ENCODE results near the gene GALNT17. TPM values are rescaled to one million over a fixed set of nuclear protein-coding genes. Genes with fewer than 3 reads are reported as not detected.

GALNT17 gene
- total RNA-seq, 1 experiment from 2014 or later, result 0.03 TPM

DNA sequence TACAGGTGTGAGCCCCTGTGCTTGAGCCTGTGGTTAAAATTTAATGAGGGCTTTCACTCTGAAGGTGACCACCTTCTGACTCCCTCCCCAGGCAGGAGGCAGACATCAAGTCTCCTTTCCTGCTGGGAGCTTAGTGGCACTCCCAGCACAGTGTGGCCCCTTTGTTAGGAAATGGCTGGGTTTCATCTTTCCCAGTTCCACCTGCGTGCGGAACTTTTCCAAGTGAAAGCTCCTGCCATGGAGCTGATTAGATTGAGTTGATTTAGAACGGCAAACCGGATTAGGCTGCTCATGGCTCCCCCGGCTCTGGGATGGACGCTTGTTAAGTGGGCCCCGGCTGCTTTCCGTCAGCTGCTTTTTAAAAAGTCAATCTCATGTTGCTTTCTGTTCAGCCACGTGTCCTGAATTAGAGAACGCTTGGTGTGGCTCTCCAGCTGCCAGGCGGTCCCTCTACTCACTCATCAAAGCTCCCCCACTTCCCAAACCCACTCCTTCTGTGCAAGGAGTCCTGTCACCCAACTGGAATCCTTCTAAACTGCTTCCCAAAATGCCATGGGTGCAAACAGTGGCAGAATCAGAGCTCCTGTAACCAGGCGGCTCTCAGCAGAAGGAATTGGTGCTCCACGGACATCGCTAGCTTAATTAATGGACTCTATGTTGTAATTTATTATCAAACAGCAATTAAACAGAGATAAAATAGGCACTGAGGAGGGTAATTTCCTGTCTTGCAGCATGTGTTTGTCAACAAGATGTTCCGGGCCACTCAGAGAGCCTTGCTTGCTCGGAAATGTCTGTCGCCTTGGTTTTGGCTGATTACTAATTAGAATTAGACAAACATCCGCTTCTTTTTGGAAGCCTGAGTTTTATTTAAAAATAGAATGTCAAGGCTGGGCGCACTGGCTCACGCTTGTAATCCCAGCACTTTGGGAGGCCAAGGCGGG, 551.2 kb downstream of the GALNT17 start:
- DNase-seq (ENCODE audit: low read depth, low spot score), result no peak
- in situ Hi-C loops (cut with HindIII; ENCODE audit: low pct_unique_long_range_greater_than_20kb, low sequenced_read_pairs), result no loop called here

DNA sequence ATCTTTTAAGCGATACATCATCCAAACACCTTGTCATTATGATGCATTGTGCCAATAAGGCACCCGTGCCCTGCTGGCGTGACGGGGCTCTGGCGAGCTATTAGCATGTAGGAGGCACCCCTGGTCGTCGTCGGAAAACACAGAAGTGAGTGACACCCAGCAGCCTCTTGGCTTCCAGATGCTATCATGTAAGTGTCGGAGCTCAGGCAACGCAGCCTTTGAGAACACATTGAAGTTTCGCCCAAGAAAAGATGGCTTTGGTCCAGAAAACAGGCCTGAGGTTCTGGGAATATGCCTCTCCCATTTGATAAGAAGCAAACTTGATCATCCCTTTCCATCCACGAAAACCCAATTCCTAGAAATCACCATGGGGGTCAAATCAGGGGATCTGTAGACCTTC, 555.3 kb downstream of the GALNT17 start:
- in situ Hi-C loops (cut with HindIII; ENCODE audit: low pct_unique_long_range_greater_than_20kb, low sequenced_read_pairs), result no loop called here

DNA sequence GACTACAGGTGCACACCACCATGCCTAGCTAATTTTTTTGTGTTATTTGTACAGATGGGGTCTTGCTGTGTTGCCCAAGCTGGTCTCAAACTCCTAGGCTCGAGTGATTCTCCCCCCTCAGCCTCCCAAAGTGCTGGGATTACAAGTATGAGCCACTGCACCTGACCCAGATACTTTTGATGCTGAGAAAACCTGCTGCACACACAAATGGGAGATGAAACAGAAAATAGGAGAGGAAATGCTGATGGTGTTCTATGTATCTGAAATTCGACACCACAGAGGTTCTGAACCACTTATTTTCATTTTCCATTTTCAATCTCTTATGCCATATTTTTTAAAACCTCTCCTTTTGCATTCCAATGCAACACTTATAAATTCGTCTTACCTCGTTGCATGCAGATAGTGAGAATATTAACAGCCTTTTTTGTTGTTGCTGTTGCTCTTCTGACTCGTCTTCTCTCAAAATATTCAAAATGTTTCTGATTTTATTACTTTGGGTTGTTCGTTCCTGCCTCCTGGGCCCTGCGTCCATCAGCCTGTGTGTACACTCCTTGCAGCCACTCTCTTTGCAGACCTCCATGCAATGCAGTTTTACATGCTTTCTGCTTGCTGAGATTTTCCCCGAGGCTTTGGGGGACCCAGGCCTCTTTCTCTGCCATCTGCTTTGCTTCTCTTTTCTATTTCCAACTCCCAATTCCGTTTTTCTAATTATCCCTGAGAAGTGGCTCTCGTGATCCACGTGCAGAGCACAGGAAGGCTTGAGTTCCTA, 556.1 kb downstream of the GALNT17 start:
- in situ Hi-C loops (cut with HindIII; ENCODE audit: low pct_unique_long_range_greater_than_20kb, low sequenced_read_pairs), result no loop called here

More for the DNA sequence above, 555.3 kb downstream of the GALNT17 start:
- no peak for DNase-seq (ENCODE audit: low read depth, low spot score)

DNA sequence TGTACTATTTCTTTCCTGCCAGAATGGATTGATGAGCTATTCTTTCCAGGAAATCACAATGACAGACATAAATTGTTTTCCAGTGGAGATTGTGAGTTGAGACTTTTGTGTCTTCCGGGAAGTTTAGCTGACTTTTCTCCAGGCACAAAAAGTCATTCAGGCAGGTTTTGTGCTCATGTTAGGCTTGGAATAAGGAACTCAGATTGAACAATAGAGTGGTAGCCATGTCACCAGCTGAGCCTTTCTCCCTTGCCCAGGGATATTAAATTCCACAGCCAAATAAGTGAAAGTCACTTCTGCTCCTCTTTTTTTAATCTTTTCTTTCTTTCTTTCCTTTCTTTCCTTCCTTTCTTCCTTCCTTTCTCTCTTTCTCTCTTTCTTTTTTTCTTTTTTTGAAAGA, 559.6 kb downstream of the GALNT17 start:
- in situ Hi-C loops (cut with HindIII; ENCODE audit: low pct_unique_long_range_greater_than_20kb, low sequenced_read_pairs), result no loop called here

More for the DNA sequence above, 556.1 kb downstream of the GALNT17 start:
- no peak for DNase-seq (ENCODE audit: low read depth, low spot score)

DNA sequence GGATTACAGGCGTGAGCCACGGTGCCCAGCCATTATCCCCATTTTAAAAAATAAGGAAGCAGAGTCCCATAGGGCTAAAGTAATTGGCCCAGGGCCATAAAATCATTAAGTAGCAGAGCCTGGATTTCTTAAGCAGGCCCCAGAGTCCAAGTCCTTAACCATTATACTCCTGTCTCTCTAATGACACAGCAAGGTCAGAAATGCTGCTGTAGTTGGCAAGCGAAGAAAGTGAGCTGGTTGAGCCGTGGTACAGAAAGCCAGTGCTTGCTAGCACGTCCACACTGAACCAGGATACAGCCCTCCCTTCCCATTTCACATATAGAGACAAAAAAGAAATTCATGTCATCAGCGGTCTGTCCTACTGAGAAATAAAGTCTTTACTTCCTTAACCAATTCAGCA, 562.7 kb downstream of the GALNT17 start:
- in situ Hi-C loops (cut with HindIII; ENCODE audit: low pct_unique_long_range_greater_than_20kb, low sequenced_read_pairs), result no loop called here
- no peak for DNase-seq (ENCODE audit: low read depth, low spot score)

More for the DNA sequence above, 559.6 kb downstream of the GALNT17 start:
- DNase-seq (ENCODE audit: low read depth, low spot score), result no peak

DNA sequence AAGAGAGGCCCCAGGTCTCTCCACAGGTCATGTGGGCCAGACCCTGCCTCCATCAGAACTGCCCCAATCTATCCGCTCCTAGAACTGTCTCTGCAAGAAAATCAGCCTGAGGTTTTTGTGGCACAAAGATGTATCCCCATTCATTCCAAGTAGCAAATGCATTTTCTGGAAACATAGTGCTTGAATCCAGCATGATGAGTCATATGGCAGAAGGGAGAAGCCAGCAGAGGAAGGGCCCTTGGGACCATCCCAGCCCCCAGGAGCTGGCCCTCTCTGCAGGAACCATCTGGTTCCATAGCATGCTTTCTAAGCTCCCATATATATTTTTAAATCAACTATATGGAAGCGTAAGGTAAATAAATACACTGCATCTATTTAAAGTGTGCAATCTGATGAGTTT, 563.2 kb downstream of the GALNT17 start:
- no peak for DNase-seq (ENCODE audit: low read depth, low spot score)

DNA sequence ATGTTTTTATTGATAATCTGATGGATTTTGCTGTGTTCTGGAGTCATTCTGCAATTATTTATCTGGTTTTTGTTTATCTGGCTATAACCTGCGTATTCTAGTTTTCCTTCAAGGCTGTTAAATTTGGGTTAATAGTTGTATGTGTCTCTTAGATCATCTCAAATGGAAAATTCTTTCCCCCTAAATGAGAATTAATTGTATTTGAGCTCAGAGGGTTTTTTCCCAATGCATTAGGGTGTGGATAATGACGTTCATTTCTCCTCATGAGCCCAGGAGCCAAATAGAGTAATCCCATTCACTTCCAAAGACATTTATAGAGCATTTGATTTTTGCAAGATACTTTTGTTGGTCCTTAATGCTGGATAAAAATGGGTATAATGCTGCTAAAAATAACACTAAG, 564.6 kb downstream of the GALNT17 start:
- no peak for DNase-seq (ENCODE audit: low read depth, low spot score)
- in situ Hi-C loops (cut with HindIII; ENCODE audit: low pct_unique_long_range_greater_than_20kb, low sequenced_read_pairs), result no loop called here

More for the DNA sequence above, 563.2 kb downstream of the GALNT17 start:
- in situ Hi-C loops (cut with HindIII; ENCODE audit: low pct_unique_long_range_greater_than_20kb, low sequenced_read_pairs), result no loop called here

DNA sequence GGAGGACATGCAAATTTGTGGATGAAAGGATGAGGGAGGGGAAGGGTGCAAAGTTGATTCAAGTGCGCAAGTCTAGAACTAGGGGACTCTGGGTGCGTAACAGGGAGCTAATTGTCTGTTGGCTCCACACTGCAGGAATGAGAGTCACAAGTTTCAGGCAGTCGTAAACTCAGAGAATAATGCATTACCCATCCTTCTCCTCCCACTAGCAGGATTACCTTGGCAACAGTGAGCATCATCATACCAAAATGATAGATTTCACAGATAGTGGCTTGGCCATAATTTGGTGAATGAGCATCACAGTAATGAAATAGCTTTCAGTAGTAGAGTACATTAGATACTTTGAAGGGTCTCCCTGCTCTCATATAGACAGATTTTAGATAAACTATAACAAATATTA, 565.5 kb downstream of the GALNT17 start:
- in situ Hi-C loops (cut with HindIII; ENCODE audit: low pct_unique_long_range_greater_than_20kb, low sequenced_read_pairs), result no loop called here
- DNase-seq (ENCODE audit: low read depth, low spot score), result peak; percentile 42

DNA sequence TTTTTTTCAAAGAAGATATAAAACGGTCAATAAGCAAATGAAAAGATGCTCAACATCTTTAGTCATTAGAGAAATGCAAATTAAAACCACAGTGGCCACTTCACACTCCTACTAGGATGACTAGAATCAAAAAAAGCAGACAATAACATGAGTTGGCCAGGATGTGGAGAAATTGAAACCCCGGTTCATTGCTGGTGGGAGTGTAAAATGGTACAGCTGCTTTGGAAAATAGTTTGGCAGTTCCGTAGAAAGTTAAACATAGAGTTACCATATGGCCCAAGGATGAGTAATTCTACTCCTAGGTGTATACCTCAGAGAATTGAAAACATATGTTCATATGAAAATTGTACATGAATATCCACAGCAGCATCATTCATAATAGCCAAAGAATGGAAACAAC, 573.3 kb downstream of the GALNT17 start:
- DNase-seq (ENCODE audit: low read depth, low spot score), result no peak
- in situ Hi-C loops (cut with HindIII; ENCODE audit: low pct_unique_long_range_greater_than_20kb, low sequenced_read_pairs), result no loop called here

DNA sequence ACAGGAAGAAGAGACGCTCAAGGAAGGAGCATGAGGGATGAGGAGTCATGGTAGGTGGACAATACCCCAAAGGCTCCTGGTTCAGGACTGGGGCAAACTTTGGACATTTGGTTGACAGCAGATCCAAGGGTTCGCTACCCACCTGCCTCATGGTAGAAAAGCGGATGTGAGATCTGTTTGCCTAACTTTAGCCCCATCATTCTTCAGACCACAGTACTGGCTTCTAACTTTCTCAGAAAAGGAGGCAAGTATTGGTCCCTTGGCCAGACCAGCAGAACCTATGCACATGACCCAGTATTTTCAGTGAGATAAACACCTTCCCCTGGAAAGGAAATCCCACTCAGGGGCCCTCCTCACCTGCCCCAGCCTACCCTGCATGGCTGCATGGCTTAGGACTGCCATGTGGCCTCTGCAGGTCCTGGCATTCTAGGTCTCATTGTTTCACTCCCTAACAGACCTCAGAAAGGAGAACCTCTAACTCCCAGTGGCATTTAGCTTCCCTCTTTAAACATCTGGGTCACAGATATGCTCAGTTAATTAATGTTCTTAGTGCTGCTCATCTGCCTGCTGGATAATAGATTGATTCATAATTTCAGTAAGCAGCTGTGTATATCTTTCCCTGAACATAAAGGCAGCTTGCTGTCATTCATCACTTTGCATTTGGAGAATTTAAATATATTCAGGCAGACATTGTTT, 574.1 kb downstream of the GALNT17 start:
- DNase-seq (ENCODE audit: low read depth, low spot score), result no peak
- in situ Hi-C loops (cut with HindIII; ENCODE audit: low pct_unique_long_range_greater_than_20kb, low sequenced_read_pairs), result no loop called here

DNA sequence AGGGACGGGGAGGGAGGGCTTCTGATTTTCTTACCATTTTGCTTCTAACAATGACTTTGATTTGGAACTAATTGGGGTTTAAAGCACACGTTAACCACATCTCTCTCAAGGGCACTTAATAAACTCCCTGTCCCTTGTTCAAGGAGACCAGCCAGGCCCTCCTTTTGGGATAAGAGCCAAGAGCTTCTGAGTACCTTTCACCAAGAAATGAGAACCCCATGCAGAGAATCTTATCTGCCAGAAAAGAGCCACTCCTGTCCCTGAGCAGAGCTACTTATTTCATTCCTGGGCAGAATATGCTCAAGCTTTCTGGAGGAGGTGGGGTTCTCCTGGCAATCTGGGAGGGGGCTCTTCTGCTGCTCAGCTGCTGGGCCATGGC, 574.6 kb downstream of the GALNT17 start:
- DNase-seq (ENCODE audit: low read depth, low spot score), result no peak

DNA sequence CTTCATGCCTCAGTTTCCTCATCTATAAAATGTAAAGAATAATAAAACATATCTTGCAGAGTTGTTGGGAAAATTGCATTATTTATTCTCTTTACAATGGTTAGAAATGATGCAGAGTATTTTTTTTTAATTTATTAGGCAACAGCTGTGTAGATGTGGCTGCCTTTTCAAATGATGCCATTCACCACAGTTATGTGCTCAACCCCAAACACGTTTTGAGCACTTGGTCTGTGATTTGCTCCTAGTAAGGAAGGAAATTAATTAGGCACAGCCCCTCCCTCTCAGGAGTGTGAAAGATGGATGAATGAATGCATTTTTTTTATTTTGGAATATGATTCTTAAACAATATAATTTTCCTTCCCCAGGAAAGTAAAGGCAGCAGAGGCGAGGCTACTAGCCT, 575.1 kb downstream of the GALNT17 start:
- no peak for DNase-seq (ENCODE audit: low read depth, low spot score)
- in situ Hi-C loops (cut with HindIII; ENCODE audit: low pct_unique_long_range_greater_than_20kb, low sequenced_read_pairs), result no loop called here

More for the DNA sequence above, 574.6 kb downstream of the GALNT17 start:
- in situ Hi-C loops (cut with HindIII; ENCODE audit: low pct_unique_long_range_greater_than_20kb, low sequenced_read_pairs), result no loop called here

DNA sequence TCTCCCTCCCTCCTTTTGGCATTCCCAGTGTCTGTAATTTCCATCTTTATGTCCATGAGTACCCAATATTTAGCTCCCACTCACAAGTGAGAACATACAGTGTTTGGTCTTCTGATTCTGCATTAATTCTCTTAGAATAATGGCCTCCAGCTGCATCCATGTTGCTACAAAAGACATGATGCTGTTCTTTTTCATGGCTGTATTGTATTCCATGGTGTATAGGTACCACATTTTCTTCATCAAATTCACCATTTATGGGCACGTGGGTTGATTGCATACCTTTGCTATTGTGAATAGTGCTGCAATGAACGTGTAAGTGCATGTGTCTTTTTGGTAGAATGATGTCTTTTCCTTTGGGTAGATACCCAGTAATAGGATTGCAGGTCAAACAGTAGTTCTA, 576.8 kb downstream of the GALNT17 start:
- in situ Hi-C loops (cut with HindIII; ENCODE audit: low pct_unique_long_range_greater_than_20kb, low sequenced_read_pairs), result no loop called here
- no peak for DNase-seq (ENCODE audit: low read depth, low spot score)

DNA sequence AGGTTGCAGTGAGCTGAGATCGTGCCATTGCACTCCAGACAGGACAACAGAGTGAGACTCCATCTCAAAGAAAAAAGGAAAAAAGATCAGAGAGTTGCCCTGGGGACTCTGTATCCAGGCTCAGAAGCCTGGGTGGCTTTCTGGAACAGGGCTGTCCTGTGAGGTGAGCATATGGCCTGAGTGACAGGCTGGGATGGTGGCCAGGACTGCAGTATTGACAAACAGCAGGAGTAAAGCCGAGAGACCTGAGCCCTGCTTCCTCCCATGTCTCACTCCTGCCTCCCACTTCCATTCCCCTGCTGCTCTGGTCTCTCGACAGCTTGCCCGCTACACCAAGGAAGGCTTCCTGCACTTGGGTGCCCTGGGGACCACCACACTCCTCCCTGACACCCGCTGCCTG, 578.5 kb downstream of the GALNT17 start:
- no peak for DNase-seq (ENCODE audit: low read depth, low spot score)

DNA sequence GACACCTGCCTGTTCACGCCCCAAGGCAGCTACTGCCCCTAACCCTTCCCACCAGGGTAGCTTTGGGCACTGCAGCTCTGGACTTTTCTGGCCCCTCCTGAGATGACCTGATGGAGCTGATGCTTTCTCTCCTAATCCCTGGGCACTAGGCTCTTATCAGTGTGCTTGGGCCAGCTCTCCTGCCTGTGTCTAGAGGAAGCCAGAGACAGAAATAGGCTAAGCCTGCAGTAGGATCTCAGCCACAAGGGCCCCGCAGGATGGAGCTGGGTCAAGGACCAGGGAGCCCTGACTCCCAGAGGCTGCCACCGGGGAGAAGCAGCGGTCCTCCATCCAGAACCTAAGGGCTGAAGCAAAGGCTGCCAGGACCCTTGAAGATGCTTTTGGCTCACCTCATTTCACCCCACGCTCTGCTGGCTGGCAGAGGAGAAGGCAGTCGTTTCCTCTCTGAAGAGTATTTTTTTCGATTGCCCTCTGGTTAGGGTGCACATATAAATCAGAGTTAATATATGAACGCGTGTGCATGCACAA, 580.8 kb downstream of the GALNT17 start:
- in situ Hi-C loops (cut with HindIII; ENCODE audit: low pct_unique_long_range_greater_than_20kb, low sequenced_read_pairs), result no loop called here
- DNase-seq (ENCODE audit: low read depth, low spot score), result no peak

More for the DNA sequence above, 578.5 kb downstream of the GALNT17 start:
- in situ Hi-C loops (cut with HindIII; ENCODE audit: low pct_unique_long_range_greater_than_20kb, low sequenced_read_pairs), result no loop called here

DNA sequence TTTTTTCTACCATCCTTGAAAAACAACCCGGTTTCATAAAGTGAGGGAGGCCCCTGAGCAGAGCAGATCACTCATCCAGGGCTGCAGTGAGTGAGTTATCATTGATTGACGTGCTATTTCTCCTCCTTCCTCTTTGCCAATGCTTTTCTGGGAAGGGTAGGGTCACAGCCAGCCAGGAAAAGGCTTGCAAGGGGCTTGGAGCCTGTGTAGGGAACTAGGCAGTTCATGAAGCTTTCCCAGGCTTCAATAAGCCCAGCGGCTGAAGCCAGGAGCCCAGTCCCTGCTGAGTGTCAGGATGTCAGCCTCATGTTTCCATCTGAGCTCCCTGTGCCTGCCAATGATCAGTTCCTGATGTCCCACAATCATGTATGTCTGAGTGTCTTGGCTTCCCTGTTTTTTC, 584.7 kb downstream of the GALNT17 start:
- DNase-seq (ENCODE audit: low read depth, low spot score), result no peak
- in situ Hi-C loops (cut with HindIII; ENCODE audit: low pct_unique_long_range_greater_than_20kb, low sequenced_read_pairs), result no loop called here

DNA sequence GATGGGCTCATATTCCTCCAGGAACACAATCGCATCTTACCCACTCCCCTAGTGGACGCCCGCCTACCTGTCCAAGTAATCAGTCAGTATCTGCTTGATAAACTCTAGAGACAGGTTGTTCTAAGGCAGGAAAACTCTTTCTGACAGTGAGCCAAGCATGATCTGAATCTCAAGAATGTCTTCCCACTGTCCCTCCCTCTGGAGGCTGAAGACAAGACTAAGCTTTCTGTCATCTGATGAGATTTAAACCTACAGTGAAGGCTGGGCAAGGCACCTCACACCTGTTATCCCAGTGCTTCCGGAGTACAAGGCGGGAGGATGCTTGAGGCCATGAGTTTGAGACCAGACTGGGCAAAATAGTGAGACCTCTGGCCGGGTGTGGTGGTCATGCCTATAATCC, 586.6 kb downstream of the GALNT17 start:
- DNase-seq (ENCODE audit: low read depth, low spot score), result no peak
- in situ Hi-C loops (cut with HindIII; ENCODE audit: low pct_unique_long_range_greater_than_20kb, low sequenced_read_pairs), result no loop called here

DNA sequence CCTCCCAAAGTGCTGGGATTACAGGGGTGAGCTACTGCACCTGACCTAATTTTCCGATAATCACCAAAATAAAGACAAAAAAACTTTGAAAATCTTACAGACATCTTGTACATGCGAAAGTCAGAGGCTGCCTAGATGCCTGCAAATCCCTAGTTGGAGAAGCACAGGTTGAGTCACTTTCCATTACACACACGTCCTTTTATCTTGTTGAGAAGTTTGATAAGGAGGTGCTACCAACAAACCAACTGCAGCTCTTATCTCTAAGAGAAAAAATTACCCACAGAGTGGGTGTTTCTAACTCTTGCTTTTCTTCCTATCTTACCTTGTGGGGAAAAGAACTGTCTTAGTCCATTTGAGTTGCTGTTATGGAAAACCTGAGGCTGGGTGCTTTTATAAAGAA, 589.8 kb downstream of the GALNT17 start:
- in situ Hi-C loops (cut with HindIII; ENCODE audit: low pct_unique_long_range_greater_than_20kb, low sequenced_read_pairs), result no loop called here
- no peak for DNase-seq (ENCODE audit: low read depth, low spot score)

All from SK-MEL-5 (cell line).